NAMALWA (cell line): Measurements from ENCODE around the gene ESRRG.

Experiments
- DNase-seq: peaks from one replicate; pipeline ENCODE4 v3.0.0-alpha.2; 2015; ENCODE audit warnings: low spot score

ESRRG gene

GRCh38 chr1:216502528-216503162, 220.6 kb downstream of the ESRRG start:
- DNase-seq: no peak

GRCh38 chr1:216500273-216500967, 222.8 kb downstream of the ESRRG start:
- no peak for DNase-seq

GRCh38 chr1:216499581-216500272, 223.5 kb downstream of the ESRRG start:
- DNase-seq: no peak

- no peak for DNase-seq
These were observed 225.0 kb downstream of the ESRRG start for GRCh38 chr1:216498277-216498676.

- no peak for DNase-seq
These were observed 238.2 kb downstream of the ESRRG start for GRCh38 chr1:216485042-216485441.

GRCh38 chr1:216483672-216484401, 239.4 kb downstream of the ESRRG start:
- DNase-seq: no peak

GRCh38 chr1:216482620-216483019, 240.6 kb downstream of the ESRRG start:
- no peak for DNase-seq

- no peak for DNase-seq
These were observed 245.0 kb downstream of the ESRRG start for GRCh38 chr1:216478238-216478637.

GRCh38 chr1:216476341-216476740, 246.9 kb downstream of the ESRRG start:
- DNase-seq: no peak

- no peak for DNase-seq
These were observed 247.5 kb downstream of the ESRRG start for GRCh38 chr1:216475659-216476276.

GRCh38 chr1:216466162-216466801, 256.9 kb downstream of the ESRRG start:
- no peak for DNase-seq

GRCh38 chr1:216464489-216464888, 258.7 kb downstream of the ESRRG start:
- DNase-seq: no peak

GRCh38 chr1:216462066-216462775, 261.0 kb downstream of the ESRRG start:
- DNase-seq: no peak

GRCh38 chr1:216461466-216461865, 261.8 kb downstream of the ESRRG start:
- DNase-seq: no peak

GRCh38 chr1:216459651-216460207, 263.5 kb downstream of the ESRRG start:
- no peak for DNase-seq

GRCh38 chr1:216458812-216459211, 264.4 kb downstream of the ESRRG start:
- DNase-seq: no peak

- no peak for DNase-seq
These were observed 265.9 kb downstream of the ESRRG start for GRCh38 chr1:216457356-216457755.

GRCh38 chr1:216456682-216457081, 266.5 kb downstream of the ESRRG start:
- no peak for DNase-seq

GRCh38 chr1:216453777-216454176, 269.5 kb downstream of the ESRRG start:
- no peak for DNase-seq
